Suprapubic skin (tissue), 4 donors: ENCODE measurements around the gene UBE2J1. TPM values are rescaled to one million over a fixed set of nuclear protein-coding genes. Genes with fewer than 3 reads are reported as not detected.

Source experiments
- DNase-seq, 2 donors: peaks; one replicate each; pipeline ENCODE4 v3.0.0-alpha.2; 2019; ENCODE audit warnings: low spot score in 2 of 2
- H3K27ac ChIP-seq: fragments of 200-600 bp; sonication (generic); one replicate; pipeline ENCODE4 v1.5.1; 2019
- H3K27me3 ChIP-seq: fragments of 200-600 bp; sonication (generic); one replicate; pipeline ENCODE4 v1.5.1; 2019
- H3K36me3 ChIP-seq: fragments of 200-600 bp; sonication (generic); one replicate; pipeline ENCODE4 v1.5.1; 2019
- H3K4me1 ChIP-seq: fragments of 200-600 bp; sonication (generic); one replicate; pipeline ENCODE4 v1.5.1; 2019
- H3K4me3 ChIP-seq: fragments of 200-600 bp; sonication (generic); one replicate; pipeline ENCODE4 v1.5.1; 2019; ENCODE audit warnings: mild to moderate bottlenecking
- H3K9me3 ChIP-seq: fragments of 200-600 bp; sonication (generic); one replicate; pipeline ENCODE4 v1.5.1; 2019
- EP300 ChIP-seq: sonication (generic); formaldehyde crosslinking; IDR thresholded peaks from one replicate; pipeline ENCODE4 v1.6.1; 2017; ENCODE audit warnings: antibody characterized with exemption
- POLR2A ChIP-seq, 2 donors: fragments of 450-650 bp; IDR thresholded peaks; one replicate each; pipeline ENCODE4 v1.6.1; 2017; ENCODE audit warnings: antibody characterized with exemption in 2 of 2, mild to moderate bottlenecking in 2 of 2, moderate library complexity in 2 of 2
- POLR2AphosphoS5 ChIP-seq, 3 donors: sonication (generic); formaldehyde crosslinking; IDR thresholded peaks; one replicate each; pipeline ENCODE4 v1.6.1; 2017; ENCODE audit warnings: antibody characterized with exemption in 3 of 3
- WGBS: methylation state at CpG from one replicate; pipeline ENCODE4 v1.1.5; 2018; 5-methylcytosine and 5-hydroxymethylcytosine counted together
- total RNA-seq, 4 donors: library from RNA; depleted of rRNA; stranded (reverse); fragments of >200 nt; gene quantifications; one replicate each; pipeline ENCODE4 v1.1.0, GENCODE V29; 2016
- TF ChIP-seq, protein P1 (sequence below), 2 donors: fragments of 200-600 bp in 1 of 2; fragments of 450-650 bp in 1 of 2; sonication (generic) in 1 of 2; IDR thresholded peaks; one replicate each; pipeline ENCODE4 v1.5.1; 2016 to 2019; ENCODE audit warnings: antibody characterized with exemption in 2 of 2, mild to moderate bottlenecking in 1 of 2, moderate library complexity in 1 of 2

UBE2J1 gene
- total RNA-seq, 4 donors from 2014 or later, result 18.7 to 26.1 (median 20.6) TPM

DNA sequence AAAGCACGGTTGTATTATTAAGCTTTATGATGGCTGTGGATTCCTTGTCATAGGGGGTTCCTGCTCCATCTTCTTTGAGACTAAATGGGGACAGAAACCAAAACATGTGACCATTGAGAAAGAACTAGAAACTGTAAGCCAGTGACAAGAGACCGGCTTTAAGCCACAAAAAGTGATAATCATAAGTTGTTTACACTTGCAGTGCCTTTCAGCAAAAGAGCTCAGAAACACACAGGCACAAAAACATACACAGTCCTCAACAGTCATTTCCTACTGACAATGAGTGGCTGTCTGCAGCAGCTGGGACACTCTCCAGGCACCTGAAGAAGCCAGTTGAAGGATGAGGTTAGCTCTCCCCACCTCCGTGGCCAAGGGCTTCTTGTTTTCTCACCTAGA, 20.0 kb upstream of the UBE2J1 start:
- 63% methylated on average over 3 of the region's 3 CpGs for WGBS
- no peaks in the 10 kb centered on the region for H3K36me3 ChIP-seq
- H3K27me3 ChIP-seq, result no peaks in the 10 kb centered on the region
- H3K4me3 ChIP-seq, result no peak overlapping the region
- peaks cover 11% of the 10 kb centered on the region for H3K4me1 ChIP-seq
- peak overlapping the region; percentile 8 for H3K27ac ChIP-seq
- TF ChIP-seq EP300 (no peak), POLR2A (IDR thresholded peaks at IDR 0.05) (no peak), POLR2AphosphoS5 (IDR thresholded peaks at IDR 0.05) (no peak)
- TF ChIP-seq, protein P1, sequence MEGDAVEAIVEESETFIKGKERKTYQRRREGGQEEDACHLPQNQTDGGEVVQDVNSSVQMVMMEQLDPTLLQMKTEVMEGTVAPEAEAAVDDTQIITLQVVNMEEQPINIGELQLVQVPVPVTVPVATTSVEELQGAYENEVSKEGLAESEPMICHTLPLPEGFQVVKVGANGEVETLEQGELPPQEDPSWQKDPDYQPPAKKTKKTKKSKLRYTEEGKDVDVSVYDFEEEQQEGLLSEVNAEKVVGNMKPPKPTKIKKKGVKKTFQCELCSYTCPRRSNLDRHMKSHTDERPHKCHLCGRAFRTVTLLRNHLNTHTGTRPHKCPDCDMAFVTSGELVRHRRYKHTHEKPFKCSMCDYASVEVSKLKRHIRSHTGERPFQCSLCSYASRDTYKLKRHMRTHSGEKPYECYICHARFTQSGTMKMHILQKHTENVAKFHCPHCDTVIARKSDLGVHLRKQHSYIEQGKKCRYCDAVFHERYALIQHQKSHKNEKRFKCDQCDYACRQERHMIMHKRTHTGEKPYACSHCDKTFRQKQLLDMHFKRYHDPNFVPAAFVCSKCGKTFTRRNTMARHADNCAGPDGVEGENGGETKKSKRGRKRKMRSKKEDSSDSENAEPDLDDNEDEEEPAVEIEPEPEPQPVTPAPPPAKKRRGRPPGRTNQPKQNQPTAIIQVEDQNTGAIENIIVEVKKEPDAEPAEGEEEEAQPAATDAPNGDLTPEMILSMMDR (IDR thresholded peaks at IDR 0.05), result no peak
- DNase-seq, result no peak
- H3K9me3 ChIP-seq, result no peaks in the 10 kb centered on the region

DNA sequence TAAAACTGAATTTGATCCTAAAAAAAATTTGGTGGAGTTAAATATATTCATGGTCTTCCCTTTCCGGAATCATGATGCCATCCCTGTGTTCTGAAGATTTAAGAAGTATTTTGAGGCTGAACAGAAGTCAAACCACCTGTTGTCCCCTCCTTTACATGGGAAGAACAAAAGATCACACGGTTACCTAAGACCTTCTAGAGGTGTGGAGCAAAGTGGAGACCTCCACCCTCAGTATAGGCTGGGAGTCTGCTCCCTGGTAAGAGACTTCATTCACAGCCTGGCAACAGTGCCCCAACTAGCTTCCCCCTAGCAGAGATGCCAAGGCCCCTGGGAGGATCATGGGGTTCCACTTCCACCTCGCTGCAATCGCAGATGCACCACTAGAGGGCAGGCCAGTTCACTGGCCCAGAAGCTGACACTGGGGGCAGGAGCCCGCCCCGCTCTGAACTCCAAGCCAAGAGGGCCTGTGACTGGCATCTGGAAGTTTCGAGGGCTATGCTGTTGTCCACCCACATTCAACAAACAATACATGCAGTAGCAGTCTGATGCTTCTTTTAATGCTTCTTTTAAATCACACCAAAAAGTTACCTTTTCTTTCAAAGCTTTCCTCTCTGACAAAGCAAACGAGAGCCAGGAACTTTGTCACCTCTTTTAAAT, 19.5 kb upstream of the UBE2J1 start:
- peak; percentile 78 to 86 for DNase-seq
- TF ChIP-seq, protein P1 (IDR thresholded peaks at IDR 0.05), result peak; percentile 74 to 94
- TF ChIP-seq POLR2A (IDR thresholded peaks at IDR 0.05), result no peak
- Histone ChIP-seq H3K27ac (peak overlapping the region; percentile 8), H3K27me3 (no peaks in the 10 kb centered on the region), H3K36me3 (no peaks in the 10 kb centered on the region), H3K4me1 (peaks cover 11% of the 10 kb centered on the region), H3K9me3 (no peaks in the 10 kb centered on the region), H3K4me3 (no peak overlapping the region)
- WGBS, result 27% methylated on average over 8 of the region's 8 CpGs

DNA sequence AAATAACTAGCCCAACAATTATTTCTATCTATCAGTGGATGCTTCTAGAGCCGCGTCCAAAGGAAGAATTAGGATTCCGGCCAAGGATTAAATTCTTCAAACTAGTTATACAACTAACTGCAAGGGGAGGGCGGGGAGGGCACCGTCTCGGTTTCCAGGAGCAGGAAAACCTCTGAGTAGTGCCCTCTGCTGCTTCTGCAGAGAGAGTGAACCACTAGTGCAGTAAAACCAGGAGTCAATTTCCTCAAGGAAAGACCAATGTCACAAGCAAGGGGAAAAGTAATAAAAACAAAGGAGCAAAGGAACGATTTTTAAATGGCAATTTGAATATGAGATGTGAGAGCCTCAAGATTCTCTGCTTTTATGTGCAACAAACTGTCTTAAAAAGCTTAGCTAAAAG, 16.5 kb upstream of the UBE2J1 start:
- no peak overlapping the region for H3K4me3 ChIP-seq
- WGBS, result 4% methylated on average over 7 of the region's 7 CpGs

GRCh38 chr6:89368107-89368506, 15.6 kb upstream of the UBE2J1 start:
- no peaks in the 10 kb centered on the region for H3K36me3 ChIP-seq
- H3K27ac ChIP-seq, result no peak overlapping the region
- no peak overlapping the region for H3K4me3 ChIP-seq
- H3K9me3 ChIP-seq, result no peaks in the 10 kb centered on the region
- H3K4me1 ChIP-seq, result peaks cover 11% of the 10 kb centered on the region
- peak in 1 of 2 donors; percentile 70 for DNase-seq
- WGBS, result 46% methylated on average over 6 of the region's 6 CpGs
- no peaks in the 10 kb centered on the region for H3K27me3 ChIP-seq
- TF ChIP-seq, protein P1 (IDR thresholded peaks at IDR 0.05), result peak; percentile 36 to 57
- no peak for TF ChIP-seq POLR2A (IDR thresholded peaks at IDR 0.05)

More for the DNA sequence above, 16.5 kb upstream of the UBE2J1 start:
- H3K36me3 ChIP-seq, result no peaks in the 10 kb centered on the region
- peak in 1 of 2 donors; percentile 70 for DNase-seq
- H3K9me3 ChIP-seq, result no peaks in the 10 kb centered on the region
- H3K27ac ChIP-seq, result no peak overlapping the region
- no peaks in the 10 kb centered on the region for H3K27me3 ChIP-seq
- peaks cover 11% of the 10 kb centered on the region for H3K4me1 ChIP-seq
- TF ChIP-seq, protein P1 (IDR thresholded peaks at IDR 0.05), result peak in 1 of 2 donors; percentile 44
- TF ChIP-seq POLR2A (IDR thresholded peaks at IDR 0.05) (no peak), EP300 (no peak), POLR2AphosphoS5 (IDR thresholded peaks at IDR 0.05) (no peak)

DNA sequence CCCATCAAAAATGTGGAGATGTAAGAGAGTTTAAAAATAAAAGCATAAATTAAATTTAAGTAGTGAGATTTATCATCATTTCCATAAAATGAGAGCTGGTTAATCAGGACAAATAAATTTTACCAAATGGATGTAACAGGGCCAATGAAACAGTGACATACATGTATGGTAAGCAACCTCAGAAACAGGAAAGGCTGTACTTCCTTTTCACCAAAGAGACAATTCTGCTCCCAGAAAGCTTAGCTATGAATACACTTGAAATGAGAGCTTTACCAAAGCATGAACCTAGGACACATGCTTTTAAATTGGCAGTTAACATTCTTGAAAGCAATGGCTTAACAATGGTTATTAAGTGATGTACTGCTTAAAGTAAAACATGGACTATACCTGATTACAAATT, 12.1 kb upstream of the UBE2J1 start:
- Histone ChIP-seq H3K4me1 (peaks cover 4% of the 10 kb centered on the region), H3K27ac (no peak overlapping the region), H3K36me3 (no peaks in the 10 kb centered on the region), H3K4me3 (no peak overlapping the region), H3K27me3 (no peaks in the 10 kb centered on the region), H3K9me3 (no peaks in the 10 kb centered on the region)
- TF ChIP-seq EP300, result no peak
- TF ChIP-seq, protein P1 (IDR thresholded peaks at IDR 0.05), result no peak
- no peak for TF ChIP-seq POLR2A (IDR thresholded peaks at IDR 0.05)
- TF ChIP-seq POLR2AphosphoS5 (IDR thresholded peaks at IDR 0.05), result no peak
- no peak for DNase-seq
